K562 (cell line): ENCODE data around the gene GAL3ST2. TPM values are rescaled to one million over a fixed set of nuclear protein-coding genes. Genes with fewer than 3 reads are reported as not detected.
A peak's percentile ranks its signal among the peaks of the same experiment; 100 is the strongest.

Source experiments
- ATAC-seq: fragments of 200-7000 bp; cut with Tn5 transposase; 3 replicates; pipeline ENCODE4 v1.9.1; 2020; ENCODE audit warnings: moderate library complexity
- BruUV-seq: library from RNA; stranded (reverse); fragments of 400-500 nt; replicated peaks from 2 replicates; lab custom pipeline; 2021; lab: Mats Ljungman, UMichigan
- CTCF ChIA-PET: fragments of 300-600 bp; formaldehyde crosslinking; extraction: SDS; loops from one replicate; lab custom pipeline; 2021; ENCODE audit warnings: low intra/inter-chr PET ratio; lab: Yijun Ruan, JAX
- POLR2A ChIA-PET: fragments of 300-600, 350-650 bp; sonication (Branson Sonifier 250); formaldehyde crosslinking; extraction: SDS; loops from one replicate; lab custom pipeline; 2021; ENCODE audit warnings: antibody characterized with exemption, inconsistent platforms; lab: Yijun Ruan, JAX
- DNase-seq, 4 experiments: peaks; one replicate each; pipeline versions ENCODE4 v3.0.0 to v3.0.0-alpha.2; 2011 to 2018; ENCODE audit warnings: low spot score in 3 of 4, mixed read lengths in 3 of 4; ENCODE audit errors: extremely low read depth in 1 of 4
- FAIRE-seq: peaks from 2 replicates; lab custom pipeline; 2011; peaks lifted over from hg19 to GRCh38; lab: Jason Lieb, UNC
- H2AFZ ChIP-seq: 2 replicates; pipeline ENCODE4 v1.6.0; 2011; ENCODE audit warnings: low read depth, low read length, control low read depth, inconsistent platforms
- H3K27ac ChIP-seq: fragments of 200-600 bp; 3 replicates; pipeline ENCODE4 v1.8.0; 2011; ENCODE audit warnings: low read depth, mild to moderate bottlenecking, control low read depth, inconsistent platforms, low read length, moderate library complexity, mixed read lengths; ENCODE audit errors: extremely low read depth
- H3K27me3 ChIP-seq, 2 experiments: fragments of 300-600 bp in 1 of 2; 2 replicates in 1 of 2; 3 replicates in 1 of 2; pipeline versions ENCODE4 v1.6.0 to v1.8.0; 2011; ENCODE audit warnings: inconsistent platforms in 2 of 2, low read length in 2 of 2, mild to moderate bottlenecking in 1 of 2, mixed read lengths in 1 of 2, moderate library complexity in 1 of 2; ENCODE audit not compliant: control insufficient read depth in 2 of 2, insufficient read depth in 2 of 2
- H3K36me3 ChIP-seq: fragments of 300-600 bp; 3 replicates; pipeline ENCODE4 v1.8.0; 2011; ENCODE audit warnings: mild to moderate bottlenecking, low read length, inconsistent platforms; ENCODE audit not compliant: control insufficient read depth, insufficient read depth
- H3K4me1 ChIP-seq, 2 experiments: fragments of 200-600 bp in 1 of 2; replicated peaks in 1 of 2; 2 replicates in 1 of 2; 3 replicates in 1 of 2; pipeline versions ENCODE4 v1.5.1 to v1.8.0; 2011; ENCODE audit warnings: inconsistent platforms in 2 of 2, low read length in 2 of 2, mild to moderate bottlenecking in 1 of 2, mixed read lengths in 1 of 2, moderate library complexity in 1 of 2; ENCODE audit not compliant: control insufficient read depth in 2 of 2, insufficient read depth in 2 of 2
- H3K4me2 ChIP-seq: 2 replicates; pipeline ENCODE4 v1.6.1; 2011; ENCODE audit warnings: low read length, control low read depth, inconsistent platforms, mixed read lengths; ENCODE audit not compliant: insufficient read depth
- H3K4me3 ChIP-seq: fragments of 200-600 bp; sonication (generic), shearing (Covaris generic); 2 replicates; pipeline ENCODE4 v1.5.1; 2016; ENCODE audit warnings: control low read depth, inconsistent platforms
- H3K79me2 ChIP-seq: fragments of 200-600 bp; 3 replicates; pipeline ENCODE4 v1.8.0; 2011; ENCODE audit warnings: low read length, inconsistent platforms; ENCODE audit not compliant: control insufficient read depth, insufficient read depth
- H3K9ac ChIP-seq, 2 experiments: 2 replicates each; pipeline versions ENCODE4 v1.6.0 to v1.6.1; 2011; ENCODE audit warnings: low read depth in 2 of 2, low read length in 2 of 2, control low read depth in 1 of 2, inconsistent platforms in 1 of 2, mild to moderate bottlenecking in 1 of 2, mixed read lengths in 1 of 2; ENCODE audit not compliant: insufficient read depth in 1 of 2
- H3K9me1 ChIP-seq: one replicate; pipeline ENCODE4 v1.6.0; 2011; ENCODE audit warnings: inconsistent platforms, mild to moderate bottlenecking, low read length, moderate library complexity; ENCODE audit not compliant: control insufficient read depth, insufficient read depth
- H3K9me3 ChIP-seq: replicated peaks from 2 replicates; pipeline ENCODE4 v1.5.1; 2011; ENCODE audit warnings: low read depth, low read length, inconsistent platforms; ENCODE audit not compliant: control insufficient read depth, insufficient read depth
- H4K20me1 ChIP-seq: replicated peaks from 2 replicates; pipeline ENCODE4 v1.6.1; 2011; ENCODE audit warnings: low read length, inconsistent platforms, mixed read lengths; ENCODE audit not compliant: control insufficient read depth, insufficient read depth
- OTX1 ChIP-seq: fragments of 450-650 bp; formaldehyde crosslinking; IDR thresholded peaks from 2 replicates; pipeline ENCODE4 v1.4.0; 2022; ENCODE audit warnings: mild to moderate bottlenecking
- TFAP4 ChIP-seq: sonication (generic); formaldehyde crosslinking; IDR thresholded peaks from 2 replicates; pipeline ENCODE4 v1.8.0; 2022; ENCODE audit warnings: missing genetic modification reagents, mild to moderate bottlenecking, moderate library complexity, borderline replicate concordance
- ZNF395 ChIP-seq: fragments of 200-800 bp; sonication (Bioruptor generic); IDR thresholded peaks from 2 replicates; pipeline ENCODE4 v1.6.1; 2017; ENCODE audit warnings: missing genetic modification characterization, missing compliant biosample characterization
- WGBS: fragments of 100-300 bp; shearing (Covaris generic); methylation state at CpG from one replicate; pipeline ENCODE4 v1.1.6; 2016; ENCODE audit warnings: low coverage, mixed read lengths; ENCODE audit not compliant: insufficient coverage; ENCODE audit errors: missing lambda C conversion rate; 5-methylcytosine and 5-hydroxymethylcytosine counted together
- in situ Hi-C: fragments of 300-500 bp; cut with MboI; formaldehyde crosslinking; loops from 4 replicates; pipeline ENCODE4 v1.15.0; 2018; ENCODE audit warnings: inconsistent platforms, mixed read lengths
- intact Hi-C: fragments of 100-400 bp; cut with micrococcal nuclease; formaldehyde crosslinking; loops from 2 replicates; pipeline ENCODE4 v1.14.2; 2022
- polyA plus RNA-seq, 8 experiments: library from polyadenylated mRNA; depleted of rRNA in 4 of 8; stranded (reverse) in 5 of 8; unstranded in 3 of 8; fragments of >200 nt; fragmentation: Nextera tagmentation in 2 of 8; fragmentation: Illumina TruSeq in 1 of 8; extraction: Ambion mirVana in 2 of 8; extraction: Trizol in 1 of 8; gene quantifications; 2 replicates each; pipeline versions ENCODE4 v1.2.1 to v1.2.3, GENCODE V29; 2011 to 2014; ENCODE audit warnings: inconsistent platforms in 1 of 8, missing spikeins in 1 of 8
- total RNA-seq, 7 experiments: library from RNA; depleted of rRNA in 6 of 7; stranded (reverse); fragments of >200 nt in 6 of 7; fragmentation: Illumina TruSeq in 2 of 7; extraction: Trizol in 2 of 7; gene quantifications; 2 replicates each; pipeline versions ENCODE4 v1.2.1 to v1.2.3, GENCODE V29; 2011 to 2021; ENCODE audit warnings: low replicate concordance in 1 of 7

GAL3ST2 gene
- total and polyA plus RNA-seq, 9 of the 15 experiments (the other 6 are each of a cell fraction or from before 2014, with no cell fraction given), result 0.42 TPM; not detected in 8

GRCh38 chr2:241849616-241850543 is 73.3 kb downstream of the GAL3ST2 start:
- no peak for DNase-seq

More at GRCh38 chr2:241849616-241850543, 73.3 kb downstream of the GAL3ST2 start:
- Histone ChIP-seq H3K27me3 (no peaks in the 10 kb centered on the region), H3K9me3 (no peaks in the 10 kb centered on the region), H3K36me3 (no peaks in the 10 kb centered on the region), H3K9me1 (no peaks in the 10 kb centered on the region), H3K27ac (no peak overlapping the region), H3K79me2 (peaks cover 12% of the 10 kb centered on the region; the same call in 2 of the 3 replicates), H3K4me2 (no peak overlapping the region), H4K20me1 (no peaks in the 10 kb centered on the region), H2AFZ (no peak overlapping the region), H3K4me1 (peaks cover 4 to 47% of the 10 kb centered on the region in 2 experiments), H3K4me3 (no peak overlapping the region), H3K9ac (peak overlapping the region in 1 of 2 experiments; percentile 45; a peak in 1 of 4 replicates)
- CTCF ChIA-PET, result no interaction called here
- POLR2A ChIA-PET, result interaction anchor here (0.6 to 1.0 kb wide), 3 partner anchors 10 to 27 kb away, joined by 3 to 4 read pairs (median 3); no protein-coding TSS in a partner anchor
- TF ChIP-seq ZNF395 (CRISPR knock-in tag), result no peak
- TF ChIP-seq TFAP4 (CRISPR knock-in tag), result no peak
- TF ChIP-seq OTX1, result no peak
- in situ Hi-C loops (no loop called here), intact Hi-C loops (no loop called here)
- BruUV-seq, result no TSS peak
- no peak for ATAC-seq
- FAIRE-seq, result no peak
- 69% methylated on average over 13 of the region's 16 CpGs for WGBS
